ENCODE data around the gene SYNGR2.

Gene SYNGR2

GRCh38 chr17:78122931-78123249 lies 45.5 kb upstream of the SYNGR2 start:
- no peak overlapping the region for H3K27ac ChIP-seq
- TF ChIP-seq ZFX (IDR thresholded peaks at IDR 0.05) = no peak
- TF ChIP-seq, protein P1, sequence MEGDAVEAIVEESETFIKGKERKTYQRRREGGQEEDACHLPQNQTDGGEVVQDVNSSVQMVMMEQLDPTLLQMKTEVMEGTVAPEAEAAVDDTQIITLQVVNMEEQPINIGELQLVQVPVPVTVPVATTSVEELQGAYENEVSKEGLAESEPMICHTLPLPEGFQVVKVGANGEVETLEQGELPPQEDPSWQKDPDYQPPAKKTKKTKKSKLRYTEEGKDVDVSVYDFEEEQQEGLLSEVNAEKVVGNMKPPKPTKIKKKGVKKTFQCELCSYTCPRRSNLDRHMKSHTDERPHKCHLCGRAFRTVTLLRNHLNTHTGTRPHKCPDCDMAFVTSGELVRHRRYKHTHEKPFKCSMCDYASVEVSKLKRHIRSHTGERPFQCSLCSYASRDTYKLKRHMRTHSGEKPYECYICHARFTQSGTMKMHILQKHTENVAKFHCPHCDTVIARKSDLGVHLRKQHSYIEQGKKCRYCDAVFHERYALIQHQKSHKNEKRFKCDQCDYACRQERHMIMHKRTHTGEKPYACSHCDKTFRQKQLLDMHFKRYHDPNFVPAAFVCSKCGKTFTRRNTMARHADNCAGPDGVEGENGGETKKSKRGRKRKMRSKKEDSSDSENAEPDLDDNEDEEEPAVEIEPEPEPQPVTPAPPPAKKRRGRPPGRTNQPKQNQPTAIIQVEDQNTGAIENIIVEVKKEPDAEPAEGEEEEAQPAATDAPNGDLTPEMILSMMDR (conservative IDR thresholded peaks at IDR 0.05) = no peak

DNA sequence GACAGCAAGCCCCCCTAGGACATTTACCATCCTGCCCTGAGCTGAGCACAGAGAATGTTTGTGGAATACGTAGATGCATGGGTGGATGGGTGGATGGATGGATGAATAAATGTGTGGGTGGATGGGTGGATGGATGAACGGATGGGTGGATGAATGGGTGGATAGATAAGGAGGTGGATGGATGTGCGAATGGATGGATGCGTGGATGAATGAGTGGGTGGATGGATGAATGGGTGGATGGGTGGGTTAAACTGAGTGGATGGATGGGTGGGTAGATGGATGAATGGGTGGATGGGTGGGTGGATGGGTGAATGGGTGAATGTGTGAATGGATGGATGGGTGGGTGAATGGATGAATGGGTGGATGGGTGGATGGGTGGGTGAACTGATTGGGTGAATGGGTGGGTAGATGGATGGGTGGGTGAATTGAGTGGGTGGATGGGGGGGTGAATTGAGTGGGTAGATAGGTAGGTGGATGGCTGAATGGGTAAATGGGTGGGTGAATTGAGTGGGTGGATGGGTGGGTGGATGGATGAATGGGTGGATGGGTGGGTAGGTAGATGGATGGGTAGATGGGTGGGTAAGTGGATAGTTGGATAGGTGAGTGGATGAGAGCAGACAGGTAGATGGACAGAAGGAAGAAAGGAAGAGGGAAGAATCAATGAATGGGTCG lies 45.0 kb upstream of the SYNGR2 start:
- TF ChIP-seq, protein P1 (conservative IDR thresholded peaks at IDR 0.05) = no peak
- no peak for TF ChIP-seq ZFX (IDR thresholded peaks at IDR 0.05)
- H3K27ac ChIP-seq = no peak overlapping the region

DNA sequence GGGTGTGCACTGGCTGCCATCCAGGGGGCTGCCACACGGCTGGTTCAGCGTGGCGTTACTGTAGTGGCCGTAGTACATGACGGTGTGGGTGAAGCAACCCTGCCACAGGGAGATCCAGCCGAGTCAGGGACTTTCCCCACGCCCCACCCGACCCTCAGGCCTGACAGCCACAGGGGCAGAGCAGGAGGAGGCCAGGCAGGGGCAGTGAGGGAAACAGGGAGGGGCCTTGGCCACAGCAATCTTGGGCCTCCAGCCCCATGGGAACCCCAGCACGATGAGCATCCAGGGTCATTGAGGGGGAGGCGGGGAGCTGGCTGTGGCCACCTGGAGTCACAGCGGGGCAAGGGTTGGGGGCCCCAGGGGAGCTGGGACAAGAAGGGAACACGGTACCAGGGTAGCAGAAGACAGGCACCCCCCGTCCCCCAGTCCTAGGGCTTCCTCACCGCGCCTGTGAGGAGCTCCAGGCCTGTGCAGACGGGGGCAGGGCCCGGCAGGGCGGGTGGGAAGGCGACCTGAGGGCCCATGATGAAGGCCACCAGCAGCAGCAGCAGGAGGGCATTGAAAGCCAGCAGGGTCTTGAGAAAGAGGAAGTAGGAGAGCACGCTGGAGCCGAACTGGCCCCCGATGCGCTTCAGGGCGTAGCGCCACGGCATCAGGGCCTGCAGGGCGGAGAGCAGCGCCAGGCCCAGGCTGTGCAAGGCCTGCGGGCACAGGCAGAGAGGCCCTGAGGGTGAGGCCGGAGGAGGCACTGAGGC lies 44.1 kb upstream of the SYNGR2 start:
- no peak overlapping the region for H3K27ac ChIP-seq
- TF ChIP-seq, protein P1 (conservative IDR thresholded peaks at IDR 0.05) = no peak
- no peak for TF ChIP-seq ZFX (IDR thresholded peaks at IDR 0.05)

- no peak overlapping the region for H3K27ac ChIP-seq
These were observed 43.6 kb upstream of the SYNGR2 start for GRCh38 chr17:78124836-78125137.

DNA sequence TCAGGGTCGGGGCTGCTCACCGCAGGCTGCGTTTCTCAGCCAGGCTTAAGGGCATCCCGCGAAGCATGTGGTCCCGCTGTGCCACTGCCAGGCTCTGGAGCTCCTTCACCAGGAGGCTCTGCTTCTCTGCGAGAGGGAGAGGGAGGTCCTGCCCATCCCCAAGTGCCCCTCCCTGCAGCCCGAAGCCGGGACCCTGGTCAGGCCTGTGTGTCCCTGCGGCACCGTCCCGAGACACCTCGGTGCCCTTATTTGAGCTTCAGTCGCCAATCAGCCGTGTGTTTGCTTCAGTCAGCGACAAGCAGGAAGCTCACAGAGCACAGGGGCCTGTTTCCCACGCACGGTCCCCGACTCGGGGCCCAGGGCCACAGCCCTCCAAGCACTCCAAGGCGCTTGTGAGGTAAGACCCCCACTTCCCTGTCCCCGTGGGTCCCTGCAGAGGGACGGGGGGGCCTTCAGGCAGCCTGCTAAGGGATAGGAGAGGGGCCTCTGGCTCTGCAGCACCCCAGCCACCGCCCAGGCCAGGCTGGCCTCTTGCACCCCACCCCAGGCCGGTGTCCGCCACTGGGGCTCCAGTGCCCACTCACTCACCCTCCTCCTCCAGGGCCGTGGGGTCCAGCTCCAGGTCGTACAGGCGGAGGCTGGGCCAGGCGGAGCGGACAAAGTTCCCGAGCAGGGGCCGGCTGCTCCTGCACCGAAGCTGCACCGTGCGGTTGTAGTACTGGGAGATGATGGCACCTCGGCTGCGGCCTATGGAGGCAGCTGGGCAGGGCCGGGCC lies 43.1 kb upstream of the SYNGR2 start:
- TF ChIP-seq ZFX (IDR thresholded peaks at IDR 0.05) = no peak
- TF ChIP-seq, protein P1 (conservative IDR thresholded peaks at IDR 0.05) = no peak
- H3K27ac ChIP-seq = peak overlapping the region; percentile 97; the same call in 1 of the 2 replicates

More at GRCh38 chr17:78124836-78125137, 43.6 kb upstream of the SYNGR2 start:
- TF ChIP-seq ZFX (IDR thresholded peaks at IDR 0.05) = no peak
- TF ChIP-seq, protein P1 (conservative IDR thresholded peaks at IDR 0.05) = no peak

- TF ChIP-seq ZFX (IDR thresholded peaks at IDR 0.05) = no peak
- TF ChIP-seq, protein P1 (conservative IDR thresholded peaks at IDR 0.05) = no peak
- H3K27ac ChIP-seq = peak overlapping the region; percentile 97
These were observed 42.1 kb upstream of the SYNGR2 start for GRCh38 chr17:78125976-78126894.

Data from C4-2B (cell line).